ENCODE measurements around the gene TMEM132A.

DNA sequence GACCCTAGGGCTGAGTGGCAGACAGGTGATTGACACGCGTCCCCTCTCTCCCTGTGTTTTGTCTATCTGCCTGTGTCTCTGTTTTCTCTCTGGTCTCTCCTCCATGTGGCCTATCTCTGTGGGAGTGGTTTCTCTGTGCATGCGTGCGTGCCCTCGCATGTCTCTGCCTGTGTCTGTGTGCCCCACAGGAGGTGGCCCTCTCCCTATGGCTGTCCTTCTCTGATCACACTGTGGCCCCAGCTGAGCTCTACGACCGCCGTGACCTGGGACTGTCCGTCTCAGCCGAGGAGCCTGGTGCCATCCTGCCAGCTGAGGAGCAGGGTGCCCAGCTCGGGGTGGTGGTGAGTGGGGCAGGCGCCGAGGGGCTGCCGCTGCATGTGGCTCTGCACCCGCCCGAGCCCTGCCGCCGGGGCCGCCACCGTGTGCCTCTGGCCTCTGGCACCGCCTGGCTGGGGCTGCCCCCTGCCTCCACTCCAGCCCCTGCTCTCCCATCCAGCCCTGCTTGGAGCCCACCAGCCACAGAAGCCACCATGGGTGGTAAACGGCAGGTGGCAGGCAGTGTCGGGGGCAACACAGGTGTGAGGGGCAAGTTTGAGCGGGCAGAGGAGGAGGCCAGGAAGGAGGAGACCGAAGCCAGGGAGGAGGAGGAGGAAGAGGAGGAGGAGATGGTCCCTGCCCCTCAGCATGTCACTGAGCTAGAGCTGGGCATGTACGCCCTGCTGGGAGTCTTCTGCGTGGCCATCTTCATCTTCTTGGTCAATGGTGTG, 11.6 kb downstream of the TMEM132A start:
- TF ChIP-seq POLR2A (IDR thresholded peaks at IDR 0.05) (no peak), EP300 (IDR thresholded peaks at IDR 0.05) (no peak), POLR2AphosphoS5 (IDR thresholded peaks at IDR 0.05) (no peak)
- TF ChIP-seq, protein P1, sequence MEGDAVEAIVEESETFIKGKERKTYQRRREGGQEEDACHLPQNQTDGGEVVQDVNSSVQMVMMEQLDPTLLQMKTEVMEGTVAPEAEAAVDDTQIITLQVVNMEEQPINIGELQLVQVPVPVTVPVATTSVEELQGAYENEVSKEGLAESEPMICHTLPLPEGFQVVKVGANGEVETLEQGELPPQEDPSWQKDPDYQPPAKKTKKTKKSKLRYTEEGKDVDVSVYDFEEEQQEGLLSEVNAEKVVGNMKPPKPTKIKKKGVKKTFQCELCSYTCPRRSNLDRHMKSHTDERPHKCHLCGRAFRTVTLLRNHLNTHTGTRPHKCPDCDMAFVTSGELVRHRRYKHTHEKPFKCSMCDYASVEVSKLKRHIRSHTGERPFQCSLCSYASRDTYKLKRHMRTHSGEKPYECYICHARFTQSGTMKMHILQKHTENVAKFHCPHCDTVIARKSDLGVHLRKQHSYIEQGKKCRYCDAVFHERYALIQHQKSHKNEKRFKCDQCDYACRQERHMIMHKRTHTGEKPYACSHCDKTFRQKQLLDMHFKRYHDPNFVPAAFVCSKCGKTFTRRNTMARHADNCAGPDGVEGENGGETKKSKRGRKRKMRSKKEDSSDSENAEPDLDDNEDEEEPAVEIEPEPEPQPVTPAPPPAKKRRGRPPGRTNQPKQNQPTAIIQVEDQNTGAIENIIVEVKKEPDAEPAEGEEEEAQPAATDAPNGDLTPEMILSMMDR (IDR thresholded peaks at IDR 0.05), result no peak

All from stomach (tissue), 4 donors.